Mesodermal cell (in vitro differentiated cells): ENCODE measurements around the gene ZBTB37.

Experiments
- H3K27ac ChIP-seq: 2 replicates; pipeline ENCODE4 v1.7.0; 2013; ENCODE audit warnings: mild to moderate bottlenecking, low read depth, low read length, moderate library complexity; ENCODE audit not compliant: severe bottlenecking
- H3K36me3 ChIP-seq: 2 replicates; pipeline ENCODE4 v1.7.1; 2013; ENCODE audit warnings: mild to moderate bottlenecking, low read length, moderate library complexity; ENCODE audit not compliant: control insufficient read depth, insufficient read depth
- H3K4me1 ChIP-seq: one replicate; pipeline ENCODE4 v1.7.1; 2013; ENCODE audit warnings: mild to moderate bottlenecking, low read length; ENCODE audit not compliant: insufficient read depth, control insufficient read depth, poor library complexity, severe bottlenecking
- H3K4me3 ChIP-seq: 2 replicates; pipeline ENCODE4 v1.7.0; 2013; ENCODE audit warnings: low read length, control low read depth, mild to moderate bottlenecking; ENCODE audit not compliant: insufficient read depth, poor library complexity, severe bottlenecking; ENCODE audit errors: extremely low read depth
- H3K9me3 ChIP-seq: 2 replicates; pipeline ENCODE4 v1.7.1; 2013; ENCODE audit warnings: mild to moderate bottlenecking, low read length, moderate library complexity; ENCODE audit not compliant: control insufficient read depth
- WGBS, 2 experiments: methylation state at CpG; one replicate each; pipeline ENCODE4 v1.1.5; 2013; ENCODE audit warnings: missing lambda C conversion rate in 2 of 2; ENCODE audit not compliant: insufficient coverage in 2 of 2; 5-methylcytosine and 5-hydroxymethylcytosine counted together

Gene ZBTB37

GRCh38 chr1:173946380-173946921 is 78.3 kb downstream of the ZBTB37 start:
- Histone ChIP-seq H3K36me3 (peaks cover 89% of the 10 kb centered on the region), H3K9me3 (no peaks in the 10 kb centered on the region), H3K27ac (no peak overlapping the region), H3K4me1 (no peaks in the 10 kb centered on the region), H3K4me3 (no peak overlapping the region)
- WGBS, 2 experiments = 100% methylated on average over 1 of the region's 4 CpGs

DNA sequence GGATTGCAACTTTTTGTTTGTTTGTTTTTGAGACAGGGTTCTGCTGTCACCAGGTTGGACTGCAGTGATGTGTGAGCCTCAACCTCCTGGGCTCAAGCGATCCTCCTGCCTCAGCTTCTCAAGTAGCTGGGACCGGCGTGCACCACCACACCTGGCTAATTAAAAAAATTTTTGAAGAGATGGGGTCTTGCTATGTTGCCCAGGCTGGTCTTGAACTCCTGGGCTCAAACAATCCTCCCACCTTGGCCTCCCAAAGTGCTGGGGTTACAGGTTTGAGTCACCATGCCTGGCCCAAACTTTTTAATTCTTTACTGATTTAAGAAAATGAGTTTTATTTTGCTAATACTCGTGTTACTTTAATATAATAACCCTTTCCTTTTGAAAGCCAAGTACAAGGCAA is 80.4 kb downstream of the ZBTB37 start:
- peaks cover 83% of the 10 kb centered on the region for H3K36me3 ChIP-seq
- H3K9me3 ChIP-seq = no peaks in the 10 kb centered on the region
- 80 to 83% methylated on average over 1 of the region's 4 CpGs for WGBS, 2 experiments
- H3K4me3 ChIP-seq = no peak overlapping the region
- no peak overlapping the region for H3K27ac ChIP-seq
- no peaks in the 10 kb centered on the region for H3K4me1 ChIP-seq
